Gastroesophageal sphincter (tissue), 3 donors: Measurements from ENCODE around the gene GALNT2.

Source experiments
- EP300 ChIP-seq: sonication (generic); formaldehyde crosslinking; IDR thresholded peaks from one replicate; pipeline ENCODE4 v1.6.1; 2017; ENCODE audit warnings: antibody characterized with exemption, mild to moderate bottlenecking
- POLR2A ChIP-seq, 2 donors: fragments of 450-650 bp; IDR thresholded peaks; one replicate each; pipeline ENCODE4 v1.6.1; 2017; ENCODE audit warnings: antibody characterized with exemption in 2 of 2, mild to moderate bottlenecking in 2 of 2, moderate library complexity in 1 of 2
- TF ChIP-seq, protein P1 (sequence below), 4 experiments: fragments of 200-600 bp in 2 of 4; fragments of 450-650 bp in 2 of 4; sonication (generic) in 1 of 4; IDR thresholded peaks; one replicate each; pipeline ENCODE4 v1.5.1; 2017 to 2019; ENCODE audit warnings: antibody characterized with exemption in 4 of 4, mild to moderate bottlenecking in 2 of 4, moderate library complexity in 2 of 4

DNA sequence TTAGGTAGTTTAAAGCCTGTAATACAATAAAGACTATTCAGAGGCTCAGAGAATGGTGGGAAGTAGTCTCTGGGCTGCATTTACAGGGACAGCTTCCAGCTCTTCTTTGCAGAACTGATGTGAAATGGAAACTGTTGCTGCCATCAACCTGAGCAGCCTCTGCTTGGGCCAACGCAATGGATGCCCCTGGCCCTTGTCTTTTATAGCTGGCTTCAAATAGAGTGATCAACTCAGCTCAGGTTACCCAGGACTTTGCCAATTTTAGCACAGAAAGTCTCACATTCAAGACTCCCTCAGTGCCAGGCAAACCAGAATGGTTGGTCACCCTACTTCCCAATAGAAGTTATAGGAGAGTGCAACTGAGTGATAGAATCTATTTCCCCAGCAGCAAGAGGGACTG is 18.1 kb upstream of the GALNT2 start:
- TF ChIP-seq, protein P1, sequence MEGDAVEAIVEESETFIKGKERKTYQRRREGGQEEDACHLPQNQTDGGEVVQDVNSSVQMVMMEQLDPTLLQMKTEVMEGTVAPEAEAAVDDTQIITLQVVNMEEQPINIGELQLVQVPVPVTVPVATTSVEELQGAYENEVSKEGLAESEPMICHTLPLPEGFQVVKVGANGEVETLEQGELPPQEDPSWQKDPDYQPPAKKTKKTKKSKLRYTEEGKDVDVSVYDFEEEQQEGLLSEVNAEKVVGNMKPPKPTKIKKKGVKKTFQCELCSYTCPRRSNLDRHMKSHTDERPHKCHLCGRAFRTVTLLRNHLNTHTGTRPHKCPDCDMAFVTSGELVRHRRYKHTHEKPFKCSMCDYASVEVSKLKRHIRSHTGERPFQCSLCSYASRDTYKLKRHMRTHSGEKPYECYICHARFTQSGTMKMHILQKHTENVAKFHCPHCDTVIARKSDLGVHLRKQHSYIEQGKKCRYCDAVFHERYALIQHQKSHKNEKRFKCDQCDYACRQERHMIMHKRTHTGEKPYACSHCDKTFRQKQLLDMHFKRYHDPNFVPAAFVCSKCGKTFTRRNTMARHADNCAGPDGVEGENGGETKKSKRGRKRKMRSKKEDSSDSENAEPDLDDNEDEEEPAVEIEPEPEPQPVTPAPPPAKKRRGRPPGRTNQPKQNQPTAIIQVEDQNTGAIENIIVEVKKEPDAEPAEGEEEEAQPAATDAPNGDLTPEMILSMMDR (IDR thresholded peaks at IDR 0.05) = no peak
- no peak for TF ChIP-seq EP300
- no peak for TF ChIP-seq POLR2A (IDR thresholded peaks at IDR 0.05)
